ENCODE measurements around the gene PDE7B. TPM values are rescaled to one million over a fixed set of nuclear protein-coding genes. Genes with fewer than 3 reads are reported as not detected.

PDE7B gene
- polyA plus RNA-seq, 1 of the 3 experiments (the other 2 are of a cell fraction): 1.9 TPM

DNA sequence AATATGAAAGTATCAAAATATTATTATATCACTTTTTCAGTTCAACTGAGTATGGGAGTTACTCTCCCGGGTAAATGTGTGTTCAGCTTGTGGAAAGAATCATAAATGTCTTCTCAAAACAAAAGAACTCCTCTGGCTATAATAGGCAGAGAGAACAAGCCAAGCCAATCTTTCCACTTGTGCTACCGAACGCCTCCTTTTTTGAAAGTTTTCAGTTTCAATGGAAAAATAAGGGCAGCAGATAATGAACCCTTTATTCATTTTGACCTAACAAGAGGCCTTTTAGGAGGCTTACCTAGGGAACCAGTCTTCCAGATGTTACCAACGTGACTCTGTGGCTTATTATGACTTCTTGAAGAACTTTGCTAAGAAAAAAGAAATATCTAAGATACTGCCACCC is 67.5 kb downstream of the PDE7B start:
- Histone ChIP-seq H3K27me3 (ENCODE audit: insufficient read depth) (no peaks in the 10 kb centered on the region), H3K9ac (no peak overlapping the region), H3K9me3 (no peaks in the 10 kb centered on the region), H3K36me3 (replicated peaks in 1 of 2; ENCODE audit: control insufficient read depth in 1 of 2, insufficient read depth in 2 of 2, low read length in 1 of 2) (no peaks in the 10 kb centered on the region), H3K9me2 (no peaks in the 10 kb centered on the region), H3K4me1 (ENCODE audit: control insufficient read depth in 1 of 2, insufficient read depth in 2 of 2, low read depth in 1 of 2, low read length in 1 of 2) (peaks cover 3 to 6% of the 10 kb centered on the region in 2 experiments), H3K27ac (ENCODE audit: low read depth in 2 of 2, low read length in 1 of 2) (no peak overlapping the region), H3K79me2 (ENCODE audit: insufficient read depth) (no peaks in the 10 kb centered on the region), H4K20me1 (ENCODE audit: insufficient read depth) (no peaks in the 10 kb centered on the region), H3F3A (replicated peaks; ENCODE audit: insufficient read depth) (peaks cover 19% of the 10 kb centered on the region), H2AFZ (ENCODE audit: low read depth) (no peak overlapping the region), H3K4me2 (no peak overlapping the region), H3K4me3 (ENCODE audit: low read depth in 2 of 2, low read length in 1 of 2) (no peak overlapping the region)
- POLR2A ChIA-PET: no interaction called here
- TF ChIP-seq TCF12 (IDR thresholded peaks at IDR 0.05) (no peak), RCOR1 (IDR thresholded peaks at IDR 0.05; ENCODE audit: low read length) (no peak), CHD2 (IDR thresholded peaks at IDR 0.05; ENCODE audit: low read length, partially characterized antibody) (no peak), FOXM1 (IDR thresholded peaks at IDR 0.05; ENCODE audit: low read depth) (no peak), TAF1 (IDR thresholded peaks at IDR 0.05; ENCODE audit: borderline replicate concordance, low read depth, low read length) (no peak), EZH2phosphoT487 (IDR thresholded peaks at IDR 0.05; ENCODE audit: borderline replicate concordance, low read depth) (no peak), GABPA (IDR thresholded peaks at IDR 0.05; ENCODE audit: low read depth) (no peak), ZBTB33 (IDR thresholded peaks at IDR 0.05; ENCODE audit: borderline replicate concordance, low read depth) (no peak), FOSL2 (IDR thresholded peaks at IDR 0.05; ENCODE audit: borderline replicate concordance, low read depth) (no peak), USF1 (IDR thresholded peaks at IDR 0.05; ENCODE audit: borderline replicate concordance, low read depth) (no peak), REST (IDR thresholded peaks at IDR 0.05; ENCODE audit: low read depth, low read length) (no peak), TEAD4 (IDR thresholded peaks at IDR 0.05; ENCODE audit: borderline replicate concordance, insufficient read depth) (no peak), POLR2AphosphoS5 (IDR thresholded peaks at IDR 0.05; ENCODE audit: low read depth, low read length) (no peak), JUND (IDR thresholded peaks at IDR 0.05) (no peak), PBX3 (IDR thresholded peaks at IDR 0.05) (no peak)
- WGBS (ENCODE audit: low lambda C conversion rate): 87% methylated on average over 4 of the region's 4 CpGs
- DNase-seq: no peak
- CTCF ChIA-PET: interaction anchor here (1.8 to 1.9 kb wide), 2 partner anchors 9 to 20 kb away, joined by 5 to 7 read pairs; no protein-coding TSS in a partner anchor

Data from SK-N-SH (cell line).